T-helper 1 cell treated with Interleukin-12 subunit alpha and Interleukin-12 subunit beta and Interleukin-4 antibody, amounts not matched to agents 30 ng/mL and 1 ng/mL, for 36 hours (primary cell): ENCODE measurements around the gene DCDC1. TPM values are rescaled to one million over a fixed set of nuclear protein-coding genes. Genes with fewer than 3 reads are reported as not detected.
"Not testable (repeated sequence)": the region's sequence is repeated elsewhere in the genome, so short reads cannot be mapped to it uniquely, and the experiment has no call there.

Experiments
- intact Hi-C: fragments of 100-400 bp; cut with micrococcal nuclease; formaldehyde crosslinking; loops from one replicate; pipeline ENCODE4 v1.15.1; 2024
- total RNA-seq: library from RNA; stranded (reverse); gene quantifications from 2 replicates; pipeline ENCODE4 v1.2.3, GENCODE V29; 2022

Gene DCDC1
- total RNA-seq, 1 donor from 2014 or later, result not detected

- intact Hi-C loops, result no loop called here
Measured at GRCh38 chr11:31327417-31327816, 42.1 kb downstream of the DCDC1 start.

- intact Hi-C loops, result loop anchor here (1.0 kb wide), 2 partner anchors 43 to 623 kb away; partner anchors contain the start of genes DCDC1 and DNAJC24
Measured at GRCh38 chr11:31326470-31327148, 42.9 kb downstream of the DCDC1 start.

GRCh38 chr11:31325160-31325559 is 44.4 kb downstream of the DCDC1 start:
- intact Hi-C loops, result no loop called here

- intact Hi-C loops, result no loop called here
Measured at GRCh38 chr11:31323145-31323544, 46.4 kb downstream of the DCDC1 start.

GRCh38 chr11:31321494-31321893 is 48.0 kb downstream of the DCDC1 start:
- intact Hi-C loops, result not testable (repeated sequence)

GRCh38 chr11:31303644-31304180 is 65.8 kb downstream of the DCDC1 start:
- intact Hi-C loops, result no loop called here

GRCh38 chr11:31301549-31302510 is 67.7 kb downstream of the DCDC1 start:
- intact Hi-C loops, result no loop called here

- intact Hi-C loops, result no loop called here
Measured at GRCh38 chr11:31295308-31295707, 74.2 kb downstream of the DCDC1 start.

- intact Hi-C loops, result not testable (repeated sequence)
Measured at GRCh38 chr11:31273527-31273926, 96.0 kb downstream of the DCDC1 start.

GRCh38 chr11:31267720-31268119 is 101.8 kb downstream of the DCDC1 start:
- intact Hi-C loops, result no loop called here

GRCh38 chr11:31264834-31265233 is 104.7 kb downstream of the DCDC1 start:
- intact Hi-C loops, result no loop called here

GRCh38 chr11:31262761-31263160 is 106.8 kb downstream of the DCDC1 start:
- intact Hi-C loops, result no loop called here

GRCh38 chr11:31259797-31260196 is 109.7 kb downstream of the DCDC1 start:
- intact Hi-C loops, result no loop called here

- intact Hi-C loops, result no loop called here
Measured at GRCh38 chr11:31254415-31254814, 115.1 kb downstream of the DCDC1 start.

GRCh38 chr11:31248768-31249167 is 120.8 kb downstream of the DCDC1 start:
- intact Hi-C loops, result no loop called here

- intact Hi-C loops, result no loop called here
Measured at GRCh38 chr11:31247321-31247720, 122.2 kb downstream of the DCDC1 start.

- intact Hi-C loops, result no loop called here
Measured at GRCh38 chr11:31246451-31247165, 122.9 kb downstream of the DCDC1 start.

GRCh38 chr11:31243706-31244105 is 125.8 kb downstream of the DCDC1 start:
- intact Hi-C loops, result no loop called here

- intact Hi-C loops, result loop anchor here (1.0 to 2.0 kb wide), 3 partner anchors 630 to 766 kb away; no protein-coding TSS in a partner anchor
Measured at GRCh38 chr11:31240340-31240904, 129.1 kb downstream of the DCDC1 start.

- intact Hi-C loops, result loop anchor here (10.0 kb wide), 1 partner anchor 893 kb away; no protein-coding TSS in a partner anchor
Measured at GRCh38 chr11:31237819-31238760, 131.4 kb downstream of the DCDC1 start.
